GM12878 (cell line): ENCODE data around the gene ARL5B. TPM values are rescaled to one million over a fixed set of nuclear protein-coding genes. Genes with fewer than 3 reads are reported as not detected.

Experiments used
- ATAC-seq: fragments of 200-7000 bp; cut with Tn5 transposase; 3 replicates; pipeline ENCODE4 v1.9.1; 2020; ENCODE audit warnings: mild to moderate bottlenecking, moderate library complexity
- BruUV-seq: library from RNA; stranded (reverse); fragments of 400-500 nt; replicated peaks from 2 replicates; lab custom pipeline; 2021; lab: Mats Ljungman, UMichigan
- CTCF ChIA-PET: fragments of 300-600 bp; sonication (Branson Sonifier 250); formaldehyde crosslinking; extraction: SDS; loops from one replicate; lab custom pipeline; 2021; ENCODE audit warnings: inconsistent platforms; lab: Yijun Ruan, JAX
- POLR2A ChIA-PET: fragments of 350-600 bp; formaldehyde crosslinking; extraction: SDS; loops from one replicate; lab custom pipeline; 2021; ENCODE audit warnings: inconsistent platforms; lab: Charles Lee
- RAD21 ChIA-PET: fragments of 300-600 bp; sonication (Branson Sonifier 250); formaldehyde crosslinking; loops from one replicate; lab custom pipeline; 2023; ENCODE audit warnings: antibody characterized with exemption; ENCODE audit not compliant: unreplicated experiment; lab: Charles Lee
- SMC1A ChIA-PET: fragments of 300-600 bp; sonication (Branson Sonifier 250); formaldehyde crosslinking; loops from one replicate; lab custom pipeline; 2023; ENCODE audit not compliant: unreplicated experiment, uncharacterized antibody; lab: Charles Lee
- DNase-seq: peaks from one replicate; pipeline ENCODE4 v3.0.0-alpha.2; 2011; ENCODE audit warnings: low read depth, low spot score
- FAIRE-seq: peaks from 3 replicates; lab custom pipeline; 2011; peaks lifted over from hg19 to GRCh38; lab: Jason Lieb, UNC
- H2AFZ ChIP-seq: 2 replicates; pipeline ENCODE4 v1.6.0; 2011; ENCODE audit warnings: low read depth, low read length, control low read depth; ENCODE audit not compliant: control insufficient read depth
- H3K27ac ChIP-seq: 2 replicates; pipeline ENCODE4 v1.5.1; 2011; ENCODE audit warnings: control low read depth; ENCODE audit not compliant: control insufficient read depth, insufficient read depth
- H3K27me3 ChIP-seq, 2 experiments: replicated peaks in 1 of 2; 2 replicates each; pipeline versions ENCODE4 v1.6.0 to v1.6.1; 2011; ENCODE audit warnings: low read length in 1 of 2; ENCODE audit not compliant: control insufficient read depth in 2 of 2, insufficient read depth in 2 of 2
- H3K36me3 ChIP-seq, 2 experiments: 2 replicates each; pipeline ENCODE4 v1.5.1; 2011; ENCODE audit warnings: low read length in 1 of 2; ENCODE audit not compliant: control insufficient read depth in 2 of 2, insufficient read depth in 2 of 2
- H3K4me1 ChIP-seq: 2 replicates; pipeline ENCODE4 v1.6.1; 2011; ENCODE audit warnings: mild to moderate bottlenecking, low read length, moderate library complexity, mixed read lengths; ENCODE audit not compliant: control insufficient read depth, insufficient read depth
- H3K4me2 ChIP-seq: 2 replicates; pipeline ENCODE4 v1.6.0; 2011; ENCODE audit warnings: control low read depth; ENCODE audit not compliant: control insufficient read depth, insufficient read depth
- H3K4me3 ChIP-seq: fragments of 200-600 bp; sonication (generic); 2 replicates; pipeline ENCODE4 v1.5.1; 2016
- H3K79me2 ChIP-seq: 2 replicates; pipeline ENCODE4 v1.6.0; 2011; ENCODE audit warnings: low read length; ENCODE audit not compliant: control insufficient read depth, insufficient read depth
- H3K9ac ChIP-seq: 2 replicates; pipeline ENCODE4 v1.8.0; 2011; ENCODE audit warnings: low read length, control low read depth, mixed read lengths; ENCODE audit not compliant: control insufficient read depth, insufficient read depth
- H3K9me3 ChIP-seq: replicated peaks from 3 replicates; pipeline ENCODE4 v1.5.1; 2011; ENCODE audit warnings: mild to moderate bottlenecking, low read length; ENCODE audit not compliant: control insufficient read depth, insufficient read depth
- H4K20me1 ChIP-seq: 2 replicates; pipeline ENCODE4 v1.6.0; 2011; ENCODE audit not compliant: control insufficient read depth, insufficient read depth
- DPF2 ChIP-seq: fragments of 450-650 bp; IDR thresholded peaks from 2 replicates; pipeline ENCODE4 v1.6.1; 2017; ENCODE audit warnings: mild to moderate bottlenecking
- E2F8 ChIP-seq: fragments of 450-650 bp; IDR thresholded peaks from 2 replicates; pipeline ENCODE4 v1.6.1; 2018; ENCODE audit warnings: mild to moderate bottlenecking, low read depth, moderate library complexity; ENCODE audit not compliant: partially characterized antibody
- HDAC2 ChIP-seq: fragments of 200-600 bp; sonication (generic); IDR thresholded peaks from 2 replicates; pipeline ENCODE4 v1.6.1; 2017
- HDGF ChIP-seq: fragments of 450-650 bp; IDR thresholded peaks from 2 replicates; pipeline ENCODE4 v1.6.1; 2016; ENCODE audit warnings: antibody characterized with exemption
- IRF3 ChIP-seq: fragments of 450-650 bp; IDR thresholded peaks from 2 replicates; pipeline ENCODE4 v1.6.1; 2014; ENCODE audit warnings: mild to moderate bottlenecking
- IRF4 ChIP-seq: IDR thresholded peaks from 2 replicates; pipeline ENCODE4 v1.6.1; 2011; ENCODE audit warnings: low read depth, low read length
- JUNB ChIP-seq: IDR thresholded peaks from 2 replicates; pipeline ENCODE4 v1.6.1; 2016; ENCODE audit warnings: antibody characterized with exemption, mild to moderate bottlenecking
- NRF1 ChIP-seq: conservative IDR thresholded peaks from 2 replicates; pipeline ENCODE4 v1.6.1; 2011; ENCODE audit warnings: mild to moderate bottlenecking, low read depth, low read length, improper control_type of control experiment
- POU2F2 ChIP-seq: IDR thresholded peaks from 3 replicates; pipeline ENCODE4 v1.6.1; 2011; ENCODE audit warnings: low read depth, mild to moderate bottlenecking, low read length, borderline replicate concordance
- STAT1 ChIP-seq: fragments of 450-650 bp; conservative IDR thresholded peaks from 2 replicates; pipeline ENCODE4 v1.6.1; 2014; ENCODE audit warnings: antibody characterized with exemption, mild to moderate bottlenecking
- WRNIP1 ChIP-seq: IDR thresholded peaks from 2 replicates; pipeline ENCODE4 v1.6.1; 2011; ENCODE audit warnings: low read depth, low read length, improper control_type of control experiment, borderline replicate concordance
- WGBS: methylation state at CpG from one replicate; pipeline ENCODE4 v1.1.6; 2016; ENCODE audit warnings: low lambda C conversion rate; ENCODE audit not compliant: insufficient replicate concordance, insufficient coverage; ENCODE audit errors: missing lambda C conversion rate; 5-methylcytosine and 5-hydroxymethylcytosine counted together
- in situ Hi-C: fragments of 300-500 bp; cut with MboI; formaldehyde crosslinking; loops from 9 replicates; pipeline ENCODE4 v1.14.3; 2018; ENCODE audit warnings: mixed read lengths
- intact Hi-C: fragments of 100-400 bp; cut with micrococcal nuclease; formaldehyde crosslinking; loops from one replicate; pipeline ENCODE4 v1.14.2; 2022; ENCODE audit not compliant: unreplicated experiment
- polyA plus RNA-seq, 11 experiments: library from polyadenylated mRNA; depleted of rRNA in 4 of 11; unstranded in 6 of 11; stranded (reverse) in 5 of 11; fragments of >200 nt; fragmentation: Nextera tagmentation in 4 of 11; fragmentation: Illumina TruSeq in 1 of 11; extraction: Ambion mirVana in 4 of 11; extraction: Trizol in 1 of 11; gene quantifications; 1 replicate in 1 of 11; 2 replicates in 10 of 11; pipeline versions ENCODE4 v1.2.1 to v1.2.3, GENCODE V29; 2011 to 2016; ENCODE audit warnings: inconsistent platforms in 2 of 11, missing spikeins in 2 of 11, low read depth in 1 of 11
- total RNA-seq, 4 experiments: library from RNA; depleted of rRNA in 3 of 4; stranded (reverse); fragments of >200 nt in 3 of 4; fragmentation: Illumina TruSeq in 1 of 4; extraction: Trizol in 1 of 4; gene quantifications; 2 replicates each; pipeline versions ENCODE4 v1.2.1 to v1.2.3, GENCODE V29; 2013 to 2021

ARL5B gene
- total and polyA plus RNA-seq, 10 of the 15 experiments (the other 5 are each of a cell fraction or from before 2014, with no cell fraction given): 2.5 to 20.7 (median 9.1) TPM

- Histone ChIP-seq H3K27me3 (no peaks in the 10 kb centered on the region), H3K9me3 (no peaks in the 10 kb centered on the region), H3K4me2 (no peak overlapping the region), H3K27ac (no peak overlapping the region), H2AFZ (no peak overlapping the region), H3K4me1 (peaks cover 5% of the 10 kb centered on the region; the same call in 1 of the 2 replicates), H4K20me1 (no peaks in the 10 kb centered on the region), H3K9ac (no peak overlapping the region), H3K36me3 (peaks cover 2 to 5% of the 10 kb centered on the region in 2 experiments; a peak in 2 of 4 replicates), H3K4me3 (no peak overlapping the region)
- POLR2A ChIA-PET: no interaction called here
- WGBS: 98% methylated on average over 4 of the region's 4 CpGs
- RAD21 ChIA-PET: no interaction called here
- BruUV-seq: no TSS peak
- SMC1A ChIA-PET: no interaction called here
- ATAC-seq (no peak), FAIRE-seq (no peak), DNase-seq (no peak)
- intact Hi-C loops: no loop called here
- CTCF ChIA-PET: no interaction called here
- TF ChIP-seq NRF1: no peak
- no peak for TF ChIP-seq IRF3
- no peak for TF ChIP-seq DPF2
- TF ChIP-seq, all 136 proteins: peak for 0
- H3K79me2 ChIP-seq: no peaks in the 10 kb centered on the region
- in situ Hi-C loops: no loop called here
Measured at GRCh38 chr10:18611168-18611567, 48.1 kb upstream of the ARL5B start.

- ChIA-PET POLR2A (interaction anchor here (0.6 kb wide), 1 partner anchor 31 kb away, joined by 3 read pairs; no protein-coding TSS in a partner anchor), CTCF (interaction anchor here (0.6 kb wide), 1 partner anchor 609 kb away, joined by 3 read pairs; no protein-coding TSS in a partner anchor), RAD21 (no interaction called here), SMC1A (no interaction called here)
- intact Hi-C loops (no loop called here), in situ Hi-C loops (no loop called here)
- no peaks in the 10 kb centered on the region for H4K20me1 ChIP-seq
- WGBS: 92% methylated on average over 4 of the region's 4 CpGs
- H3K27ac ChIP-seq: no peak overlapping the region
- H3K79me2 ChIP-seq: no peaks in the 10 kb centered on the region
- H3K9ac ChIP-seq: no peak overlapping the region
- H2AFZ ChIP-seq: no peak overlapping the region
- no peaks in the 10 kb centered on the region for H3K27me3 ChIP-seq
- BruUV-seq: no TSS peak
- ATAC-seq (no peak), FAIRE-seq (no peak), DNase-seq (no peak)
- TF ChIP-seq HDAC2 (no peak), JUNB (no peak), HDGF (no peak), WRNIP1 (no peak), E2F8 (no peak), IRF3 (no peak), IRF4 (no peak), POU2F2 (no peak), STAT1 (no peak)
- no peaks in the 10 kb centered on the region for H3K9me3 ChIP-seq
- H3K4me3 ChIP-seq: no peak overlapping the region
- H3K4me2 ChIP-seq: no peak overlapping the region
- no peaks in the 10 kb centered on the region for H3K4me1 ChIP-seq
- H3K36me3 ChIP-seq: peaks cover 2 to 5% of the 10 kb centered on the region in 2 experiments; a peak in 3 of 4 replicates
Measured at GRCh38 chr10:18615618-18616017, 43.6 kb upstream of the ARL5B start.
